ENCODE results near the gene C2orf81.
A peak's percentile ranks its signal among the peaks of the same experiment; 100 is the strongest.

C2orf81 gene

GRCh38 chr2:74440378-74441169, 19.2 kb upstream of the C2orf81 start:
- peak; percentile 13 for TF ChIP-seq CTCF (IDR thresholded peaks at IDR 0.05; ENCODE audit: low read depth, low read length)

GRCh38 chr2:74439803-74440377, 18.5 kb upstream of the C2orf81 start:
- no peak for TF ChIP-seq CTCF (IDR thresholded peaks at IDR 0.05; ENCODE audit: low read depth, low read length)
- DNase-seq (ENCODE audit: extremely low read depth, low read depth), result no peak

More at GRCh38 chr2:74440378-74441169, 19.2 kb upstream of the C2orf81 start:
- DNase-seq (ENCODE audit: extremely low read depth, low read depth), result no peak

- DNase-seq (ENCODE audit: extremely low read depth, low read depth), result no peak
- no peak for TF ChIP-seq CTCF (IDR thresholded peaks at IDR 0.05; ENCODE audit: low read depth, low read length)
Observed at GRCh38 chr2:74439373-74439772, 18.0 kb upstream of the C2orf81 start.

- DNase-seq (ENCODE audit: extremely low read depth, low read depth), result no peak
Observed at GRCh38 chr2:74438248-74438647, 16.8 kb upstream of the C2orf81 start.

GRCh38 chr2:74436848-74437695, 15.7 kb upstream of the C2orf81 start:
- no peak for DNase-seq (ENCODE audit: extremely low read depth, low read depth)
- TF ChIP-seq CTCF (IDR thresholded peaks at IDR 0.05; ENCODE audit: low read depth, low read length), result no peak

More at GRCh38 chr2:74438248-74438647, 16.8 kb upstream of the C2orf81 start:
- TF ChIP-seq CTCF (IDR thresholded peaks at IDR 0.05; ENCODE audit: low read depth, low read length), result no peak

GRCh38 chr2:74436111-74436805, 14.8 kb upstream of the C2orf81 start:
- no peak for DNase-seq (ENCODE audit: extremely low read depth, low read depth)
- no peak for TF ChIP-seq CTCF (IDR thresholded peaks at IDR 0.05; ENCODE audit: low read depth, low read length)

Data from AG09319 (cell line).